ENCODE measurements around the gene TLL2.

Gene TLL2

DNA sequence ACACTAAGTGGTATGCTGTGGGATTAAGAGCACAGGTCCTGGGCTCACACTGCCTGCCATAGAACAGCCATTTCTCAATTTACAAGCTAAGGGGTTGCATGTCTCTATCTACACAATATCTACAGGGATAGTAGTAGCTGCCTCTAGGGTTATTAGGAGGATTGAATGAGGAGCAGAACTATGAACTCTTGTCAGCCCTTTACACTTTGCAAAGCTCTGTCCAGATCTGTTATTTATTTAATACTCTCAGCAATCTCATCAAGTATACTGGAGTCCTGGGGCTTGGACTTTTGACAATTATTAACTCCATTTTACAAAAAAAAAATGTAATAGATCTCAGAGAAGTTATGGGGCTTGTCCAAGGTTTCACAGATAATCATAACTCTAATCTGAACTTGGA is 161.7 kb downstream of the TLL2 start:
- DNase-seq: no peak

DNA sequence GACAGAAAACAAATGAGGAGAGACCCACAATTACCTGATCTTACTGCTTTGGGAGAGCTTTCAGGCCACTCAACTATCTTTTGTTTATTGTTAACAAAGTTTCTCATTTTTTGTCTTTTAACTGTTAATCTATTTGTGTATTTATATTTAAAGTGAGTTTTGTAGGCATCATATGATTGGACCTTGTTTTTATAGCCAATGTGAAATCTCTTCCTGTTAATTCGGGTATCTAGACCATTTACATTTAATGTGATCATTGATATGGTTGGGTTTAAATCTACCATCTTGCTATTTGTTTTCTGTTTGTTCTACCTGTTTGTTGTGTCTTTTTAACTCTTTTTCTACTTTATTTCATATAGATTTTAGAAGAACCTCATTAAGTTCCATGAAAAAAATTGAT is 167.4 kb downstream of the TLL2 start:
- no peak for DNase-seq

DNA sequence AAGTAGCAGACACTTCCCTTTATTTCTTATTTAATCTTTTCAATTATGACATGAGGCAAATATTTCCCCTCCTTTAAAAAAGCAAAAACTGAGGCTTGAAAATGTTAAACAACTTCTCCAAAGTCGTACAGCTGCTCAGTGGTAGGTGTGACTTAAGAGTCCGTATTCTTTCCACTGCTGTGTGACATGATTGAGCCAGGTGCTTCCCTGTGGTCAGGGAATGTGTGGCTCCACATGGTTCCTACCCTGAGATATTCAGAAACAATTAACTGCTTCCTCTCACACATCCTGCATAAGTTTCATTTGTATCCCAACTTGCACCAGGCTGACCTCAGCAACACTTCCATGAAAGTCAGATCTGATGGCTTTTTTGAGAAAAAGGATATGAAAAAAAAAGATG is 168.5 kb downstream of the TLL2 start:
- no peak for DNase-seq

- no peak for DNase-seq
These were observed 169.5 kb downstream of the TLL2 start for GRCh38 chr10:96344178-96344577.

DNA sequence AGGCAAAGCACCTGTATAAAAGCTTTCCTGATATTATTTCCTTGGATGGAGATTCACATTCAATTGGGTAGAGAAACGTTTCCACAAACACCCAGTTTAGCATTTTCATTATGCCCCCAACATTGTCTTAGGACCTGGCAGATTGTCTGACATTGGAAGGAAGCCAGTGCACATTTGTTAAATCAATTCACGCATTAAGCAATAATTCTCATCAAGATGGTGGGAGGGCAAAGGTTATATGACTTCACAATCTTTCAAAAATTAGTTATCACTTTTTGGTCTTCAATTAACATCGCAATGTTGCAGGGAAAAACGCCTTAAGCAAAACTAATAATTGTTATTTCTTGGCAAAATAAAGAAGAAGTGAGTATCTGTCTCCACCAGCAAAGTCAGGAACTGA is 171.3 kb downstream of the TLL2 start:
- no peak for DNase-seq

- DNase-seq: no peak
These were observed 172.2 kb downstream of the TLL2 start for GRCh38 chr10:96341219-96342182.

DNA sequence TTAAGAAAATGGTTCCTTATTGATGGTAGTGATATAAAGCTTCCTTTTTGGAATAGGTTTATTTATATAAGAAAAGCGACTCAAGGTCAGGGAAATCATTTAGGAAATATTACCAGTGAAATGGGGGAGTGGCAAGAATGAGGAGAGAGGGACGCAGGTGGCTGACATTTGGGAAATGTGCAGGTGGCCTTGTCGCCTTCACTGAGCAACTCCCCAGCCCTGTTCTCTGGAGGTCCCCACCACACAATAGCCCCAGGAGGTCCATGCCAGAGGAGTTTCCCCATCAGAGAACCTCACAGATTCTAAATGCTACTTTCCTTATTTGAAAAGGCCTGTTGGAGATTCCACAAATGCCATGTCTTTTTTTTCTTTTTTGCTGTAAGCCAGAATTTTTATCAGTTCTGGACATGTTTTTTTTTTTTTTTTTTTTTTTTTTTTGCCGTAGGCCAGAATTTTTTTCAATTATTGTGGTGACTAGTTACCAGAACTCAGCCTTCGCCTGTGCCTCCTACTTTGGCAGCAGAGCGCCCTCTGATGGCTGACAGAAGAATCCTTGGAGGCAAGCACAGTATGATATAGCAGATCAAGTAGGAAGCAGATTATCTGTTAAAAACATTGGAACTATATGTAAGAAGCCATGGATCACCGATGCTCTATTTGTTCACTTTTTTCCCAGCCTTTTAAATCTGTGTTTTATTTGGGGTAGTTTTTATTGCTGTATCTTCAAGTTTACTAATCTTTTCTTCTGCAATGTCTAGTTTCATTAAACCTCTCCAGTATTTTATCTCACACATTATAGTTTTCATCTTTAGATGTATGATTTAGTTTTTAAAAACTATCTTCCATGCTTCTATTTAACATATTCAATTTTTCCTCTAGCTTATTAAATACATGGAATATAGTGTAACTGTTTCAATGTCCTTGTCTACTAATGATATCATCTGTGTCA is 173.5 kb downstream of the TLL2 start:
- DNase-seq: peak; percentile 67

DNA sequence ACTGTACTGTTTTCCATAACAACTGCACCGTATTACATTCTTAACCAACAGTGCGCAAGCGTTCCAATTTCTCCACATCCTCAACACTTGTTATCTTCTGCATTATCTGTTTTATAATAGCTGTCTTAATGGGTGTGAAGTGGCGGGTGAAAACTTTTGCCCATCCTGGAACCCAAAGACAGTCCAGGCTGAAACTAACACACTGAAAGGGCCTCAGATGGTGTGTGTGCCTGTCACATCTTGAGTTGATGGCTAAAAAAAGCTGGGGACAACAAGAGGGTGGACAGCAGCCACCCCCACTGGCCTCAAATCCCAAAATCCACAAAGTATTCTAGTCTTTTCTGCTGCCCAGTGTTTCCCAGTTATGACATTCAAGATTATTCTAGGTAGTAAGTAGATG is 174.3 kb downstream of the TLL2 start:
- no peak for DNase-seq

DNA sequence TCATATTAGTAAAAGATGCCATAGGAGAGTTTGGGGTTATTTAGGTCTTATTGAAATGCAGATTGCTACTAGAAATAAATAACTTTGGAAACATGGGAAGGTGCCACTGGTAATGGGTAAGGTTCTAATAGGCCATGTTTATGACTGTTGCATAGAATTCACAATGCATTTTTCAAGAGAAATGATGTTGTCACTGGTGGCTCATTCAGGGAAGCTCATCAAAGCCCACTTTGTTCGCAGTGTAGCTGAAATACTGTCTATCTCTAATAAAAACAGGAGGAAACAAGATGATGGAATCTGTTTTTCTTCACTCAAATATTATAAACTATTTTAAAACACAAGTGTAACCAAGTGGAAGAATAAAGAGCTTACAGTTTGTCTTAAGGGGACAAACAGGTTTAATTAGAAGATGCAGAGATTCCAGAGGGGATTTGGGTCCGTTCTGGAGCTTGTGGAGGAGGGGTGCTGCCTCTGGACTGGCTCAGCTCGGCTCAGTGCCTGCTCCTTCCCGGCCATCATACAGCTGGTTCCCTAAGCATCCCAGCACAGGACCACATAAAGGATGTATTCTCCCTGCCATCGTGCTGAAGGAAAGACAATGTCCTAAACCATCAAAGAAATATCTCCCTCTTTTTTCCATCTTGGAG is 175.3 kb downstream of the TLL2 start:
- DNase-seq: no peak

GRCh38 chr10:96337106-96337505 is 176.6 kb downstream of the TLL2 start:
- no peak for DNase-seq

DNA sequence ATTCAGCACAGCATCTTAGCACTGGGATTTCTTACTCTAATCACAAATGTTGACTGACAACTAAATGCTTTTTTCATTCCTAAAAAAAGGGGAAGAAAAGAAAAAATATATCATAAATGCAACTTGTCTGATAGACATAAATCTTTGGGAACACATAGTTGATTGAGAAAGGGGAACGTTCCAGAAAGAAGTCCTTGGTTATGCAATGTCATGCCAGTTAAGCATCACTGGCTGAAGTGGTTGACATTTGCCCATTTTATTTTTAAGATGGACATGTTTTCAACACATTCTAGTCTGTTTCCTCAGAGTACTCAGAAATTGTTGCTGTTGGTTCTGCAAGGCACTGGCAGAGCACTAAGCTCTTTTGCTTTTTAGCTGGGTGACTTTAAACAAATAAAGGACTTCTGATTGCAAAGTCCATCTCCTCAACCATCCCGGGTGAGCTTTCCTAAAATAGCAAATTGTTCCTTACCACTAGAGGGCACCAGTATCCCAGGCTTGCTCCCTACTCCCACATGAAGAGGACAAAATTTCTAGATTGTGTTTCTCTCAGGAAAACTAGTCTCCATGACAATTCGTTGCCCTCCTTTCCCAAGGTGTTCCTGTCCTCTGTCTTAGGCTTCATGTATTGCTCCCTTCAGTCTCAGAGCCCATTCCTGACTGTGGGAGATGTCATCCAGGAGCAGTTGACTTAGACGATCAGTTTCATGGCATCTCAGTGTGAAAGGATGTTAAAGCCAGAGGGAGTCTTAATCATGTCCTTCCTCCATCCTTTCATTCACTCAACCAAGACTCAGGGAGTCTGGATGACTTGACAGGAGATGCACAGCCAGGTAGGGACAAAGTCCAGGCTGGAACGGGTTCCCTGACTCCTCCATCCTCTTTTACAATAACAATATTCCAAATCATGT is 178.9 kb downstream of the TLL2 start:
- peak; percentile 13 for DNase-seq

GRCh38 chr10:96333101-96333500 is 180.6 kb downstream of the TLL2 start:
- DNase-seq: no peak

DNA sequence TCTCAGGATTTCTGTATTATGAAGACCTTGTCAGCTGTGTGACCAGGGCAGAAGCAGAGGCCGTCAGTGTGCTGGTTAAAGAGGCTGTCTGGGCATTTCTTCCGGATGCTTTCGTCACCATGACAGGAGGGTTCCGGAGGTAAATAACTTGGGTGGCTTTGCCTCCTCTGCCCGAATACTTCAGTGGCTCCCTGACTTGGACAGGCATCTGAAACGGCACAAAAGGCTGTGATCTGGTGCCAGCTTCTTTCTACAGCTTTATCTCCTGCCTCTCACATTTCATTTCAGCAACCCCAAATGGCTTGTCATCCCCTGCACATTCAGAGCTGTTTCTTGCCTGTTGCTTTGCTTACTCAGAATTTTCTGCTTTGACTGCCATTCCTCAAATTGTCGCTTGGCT is 186.3 kb downstream of the TLL2 start:
- DNase-seq: no peak

DNA sequence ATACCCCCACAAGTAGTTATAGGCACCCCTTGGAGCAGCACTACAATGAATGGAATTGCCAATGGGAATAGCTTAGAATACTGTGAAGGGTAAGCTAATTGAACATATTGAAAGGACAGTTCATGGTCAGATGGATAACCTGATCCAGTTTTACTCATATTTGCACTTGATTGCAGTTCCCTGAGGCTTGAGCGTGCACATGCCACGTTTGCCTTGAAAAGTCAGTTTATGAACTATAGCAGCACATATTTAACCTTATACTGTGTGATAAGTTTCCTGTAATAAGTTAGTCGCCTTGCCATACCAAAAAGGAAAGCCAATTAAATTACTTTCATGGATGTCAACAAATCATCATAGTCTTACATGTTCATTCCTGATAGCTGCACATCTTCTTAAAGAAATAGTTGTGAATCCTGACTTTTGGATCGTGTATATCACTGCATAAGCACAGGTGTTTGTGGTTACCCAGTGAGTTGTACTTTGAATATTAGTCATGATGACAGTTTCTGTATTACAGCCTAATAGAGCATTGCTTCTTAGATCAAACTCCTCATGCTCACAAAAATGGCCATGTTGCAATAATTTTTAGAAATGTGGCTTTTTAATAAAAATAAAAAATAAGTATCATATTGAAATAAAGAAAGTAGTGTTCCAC is 187.9 kb downstream of the TLL2 start:
- no peak for DNase-seq

GRCh38 chr10:96324447-96324846 is 189.3 kb downstream of the TLL2 start:
- DNase-seq: no peak

GRCh38 chr10:96322275-96322674 is 191.5 kb downstream of the TLL2 start:
- DNase-seq: no peak

- no peak for DNase-seq
These were observed 191.9 kb downstream of the TLL2 start for GRCh38 chr10:96321822-96322221.

DNA sequence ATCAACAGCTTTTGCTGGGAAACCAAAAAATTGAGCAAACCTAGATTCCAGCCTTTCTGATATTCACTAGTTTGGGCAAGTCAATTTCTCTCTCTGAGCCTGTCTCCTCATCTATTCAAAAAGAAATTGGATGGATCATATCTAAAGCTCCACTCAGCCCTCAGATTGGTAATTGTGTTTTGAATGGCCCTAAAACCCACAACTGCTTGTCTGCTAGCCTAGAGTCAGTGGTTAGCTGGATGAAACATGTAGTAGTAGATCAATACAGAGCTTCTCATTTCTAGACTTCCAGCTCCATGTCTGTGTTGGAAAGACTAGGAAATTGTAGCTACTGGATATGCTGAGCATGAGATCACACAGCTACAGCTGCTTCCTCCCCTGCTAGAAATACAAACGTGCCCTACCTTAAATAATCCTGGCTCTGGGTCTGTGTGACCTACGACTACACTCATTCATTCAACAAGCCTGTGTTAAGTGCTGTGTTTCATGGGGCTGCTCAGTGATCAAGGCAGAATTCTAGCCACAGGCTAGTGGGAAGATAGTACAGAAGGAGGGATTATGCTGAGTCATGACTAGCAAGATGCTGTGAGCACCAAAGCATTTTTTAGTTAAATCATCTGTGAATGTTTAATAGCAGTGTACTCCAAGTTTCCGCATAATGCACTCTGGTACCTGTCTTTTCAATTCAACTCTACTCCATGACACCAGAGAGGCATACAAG is 193.8 kb downstream of the TLL2 start:
- no peak for DNase-seq

DNA sequence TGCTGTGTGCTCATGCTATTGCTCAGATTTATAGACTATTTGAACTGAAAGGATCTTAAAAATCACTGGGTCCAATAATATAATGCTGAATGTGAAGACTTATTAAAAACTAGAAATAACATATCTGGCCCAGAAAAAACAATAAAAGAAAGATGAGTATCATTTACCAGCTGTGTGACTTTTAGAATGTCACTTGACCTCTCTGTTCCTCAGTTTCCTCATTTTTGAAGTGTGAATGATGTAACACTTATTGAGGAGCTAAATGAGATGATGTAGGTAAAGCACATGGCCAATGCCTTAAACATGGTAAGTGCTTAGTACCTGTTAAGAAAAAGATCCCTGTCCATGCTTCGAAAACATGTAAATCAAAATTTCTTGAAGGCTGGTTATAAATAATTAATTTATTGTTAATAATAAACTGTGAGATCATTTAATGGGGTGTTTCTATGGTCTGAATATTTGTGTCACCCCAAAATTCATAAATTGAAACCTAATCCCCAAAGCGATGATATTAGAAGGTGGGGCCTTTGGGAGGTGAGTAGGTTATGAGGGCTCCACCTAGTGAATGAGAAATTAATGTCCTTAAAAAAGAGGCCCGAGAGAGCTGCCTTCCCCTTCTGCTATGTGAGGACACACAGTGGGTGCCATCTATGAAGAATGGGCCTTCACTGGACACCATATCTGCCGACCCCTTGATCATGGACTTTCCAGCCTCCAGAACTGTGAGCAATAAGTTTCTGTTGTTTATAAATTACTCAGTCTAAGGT is 196.5 kb downstream of the TLL2 start:
- no peak for DNase-seq

All from CD4-positive, alpha-beta T cell treated with Interleukin-17A for 4 hours (primary cell).